GM11168 (cell line): ENCODE data around the gene PDE4B.

Experiments
- in situ Hi-C: fragments of 300-500 bp; cut with MboI; formaldehyde crosslinking; loops from one replicate; pipeline ENCODE4 v1.12.0; 2022; ENCODE audit warnings: low sequenced_read_pairs; ENCODE audit not compliant: unreplicated experiment

Gene PDE4B

GRCh38 chr1:66267201-66267940, 474.7 kb downstream of the PDE4B start:
- in situ Hi-C loops = no loop called here

- in situ Hi-C loops = no loop called here
Measured at GRCh38 chr1:66269222-66269621, 476.5 kb downstream of the PDE4B start.

- in situ Hi-C loops = no loop called here
Measured at GRCh38 chr1:66270119-66270812, 477.6 kb downstream of the PDE4B start.

DNA sequence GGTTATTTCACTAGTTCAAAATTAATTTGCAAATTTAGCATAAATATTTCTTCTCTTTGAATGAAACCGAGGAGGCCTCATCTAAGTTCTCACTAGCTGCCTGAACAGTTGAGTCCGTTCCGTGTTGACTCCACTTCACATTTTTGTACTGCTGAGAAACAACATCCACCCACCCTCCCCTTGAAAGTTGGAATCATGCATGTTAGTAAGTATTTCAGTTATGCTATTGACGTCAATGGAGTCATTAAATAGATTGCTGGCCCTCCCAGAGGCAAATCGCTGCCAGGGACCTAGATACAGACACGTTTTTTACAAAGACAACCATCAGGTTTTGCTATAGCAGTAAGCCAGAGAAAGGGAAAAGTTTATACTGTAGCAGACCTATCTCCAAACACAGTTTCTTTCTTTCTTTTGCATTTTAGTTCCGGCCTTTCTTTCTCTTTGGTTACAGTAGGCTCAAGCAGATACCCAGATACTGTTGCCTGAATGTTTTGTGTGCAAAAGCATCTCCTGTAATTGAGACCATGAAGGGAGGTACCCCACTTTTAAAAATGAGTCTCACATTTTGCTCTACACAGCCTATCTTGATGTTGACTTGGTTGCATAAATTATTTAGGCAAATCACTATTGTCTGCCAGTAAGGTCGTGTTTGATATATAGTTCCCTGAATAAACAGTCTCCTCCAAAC, 478.7 kb downstream of the PDE4B start:
- in situ Hi-C loops = no loop called here

GRCh38 chr1:66271904-66272254, 479.2 kb downstream of the PDE4B start:
- in situ Hi-C loops = no loop called here

DNA sequence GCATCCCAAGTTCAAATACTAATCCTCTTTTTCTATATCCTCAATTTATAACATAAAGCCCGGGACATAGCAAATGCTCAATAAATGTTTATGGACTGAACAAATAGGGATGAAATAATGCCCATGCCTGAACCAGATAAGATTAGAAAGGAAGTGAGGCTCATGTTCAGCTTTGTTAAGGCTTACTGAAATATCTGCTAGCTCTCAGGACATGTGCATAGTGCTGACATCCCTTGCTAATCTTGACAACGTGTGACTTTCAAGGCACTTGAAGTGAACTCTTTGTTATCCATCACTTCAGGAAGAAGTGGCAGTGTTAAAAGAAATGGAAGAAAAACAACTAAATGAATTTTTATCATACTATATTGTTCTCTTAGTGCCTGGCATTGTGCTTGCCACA, 481.0 kb downstream of the PDE4B start:
- in situ Hi-C loops = no loop called here

- in situ Hi-C loops = no loop called here
Measured at GRCh38 chr1:66274634-66275033, 481.9 kb downstream of the PDE4B start.

- in situ Hi-C loops = no loop called here
Measured at GRCh38 chr1:66275083-66275482, 482.4 kb downstream of the PDE4B start.

DNA sequence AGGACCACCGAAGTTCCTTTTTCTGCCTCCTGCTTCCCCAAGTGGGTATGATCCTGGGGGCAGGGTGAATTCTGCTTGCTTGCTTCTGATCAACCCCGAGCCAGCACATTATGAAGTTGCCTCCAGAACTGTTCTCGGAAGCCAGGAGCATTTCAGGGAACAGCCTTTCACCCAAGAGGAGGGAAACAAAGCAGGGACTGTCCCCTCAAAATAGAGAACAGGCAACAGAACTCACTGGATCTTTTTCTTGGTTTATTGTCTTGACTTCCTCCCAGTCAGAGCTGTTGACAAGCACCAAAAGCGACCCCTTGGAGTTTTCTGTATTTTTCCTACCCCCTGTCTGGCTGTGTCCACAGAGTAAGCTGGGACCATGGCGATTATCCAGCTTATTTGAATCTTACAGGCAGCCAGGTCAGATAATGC, 482.9 kb downstream of the PDE4B start:
- in situ Hi-C loops = no loop called here

- in situ Hi-C loops = no loop called here
Measured at GRCh38 chr1:66276218-66276617, 483.5 kb downstream of the PDE4B start.

GRCh38 chr1:66278260-66279021, 485.7 kb downstream of the PDE4B start:
- in situ Hi-C loops = no loop called here

DNA sequence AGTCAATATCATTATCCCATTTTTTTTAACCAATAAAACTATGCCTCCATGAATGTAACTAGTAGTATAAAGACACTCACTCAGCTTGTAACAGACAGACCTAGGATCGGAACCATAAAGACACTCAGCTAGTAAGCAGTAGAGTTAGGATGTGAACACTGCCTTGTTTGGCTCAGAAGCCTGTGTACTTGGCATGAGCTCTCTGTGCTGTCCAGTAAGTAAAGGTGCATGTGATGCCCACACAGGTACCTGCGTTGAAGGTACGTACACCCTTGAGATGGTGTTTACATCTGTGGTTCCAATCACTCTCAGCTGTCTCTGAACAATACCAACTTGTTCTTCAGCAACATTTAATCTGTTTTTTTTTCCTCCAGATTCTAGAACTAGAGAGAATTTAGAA, 489.1 kb downstream of the PDE4B start:
- in situ Hi-C loops = loop anchor here (10.0 kb wide), 1 partner anchor 53 kb away; no protein-coding TSS in a partner anchor

DNA sequence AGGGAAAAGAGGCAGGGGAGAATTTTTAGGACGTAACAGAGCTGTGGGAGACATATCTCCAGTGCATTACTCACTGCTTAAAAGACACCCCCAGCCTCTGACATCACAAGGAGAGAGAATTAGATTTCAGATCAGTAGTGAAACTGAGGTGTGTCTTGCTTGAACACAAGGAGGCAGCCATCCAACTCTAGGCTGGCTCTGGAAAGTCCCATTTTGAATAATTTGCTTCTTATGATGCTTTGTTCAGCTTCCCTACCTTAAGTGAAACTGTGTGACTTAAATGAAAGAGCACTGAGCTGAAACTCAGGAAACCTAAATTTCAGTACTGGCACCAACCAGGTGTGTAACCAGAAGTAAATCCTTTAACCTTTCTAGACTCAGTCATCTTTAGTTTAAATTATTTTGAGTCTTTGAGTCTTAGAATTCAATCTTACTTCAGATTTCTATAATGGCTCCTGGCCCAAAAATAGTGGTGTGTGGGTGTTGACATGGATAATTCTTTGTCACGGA, 489.7 kb downstream of the PDE4B start:
- in situ Hi-C loops = loop anchor here (10.0 kb wide), 1 partner anchor 52 kb away; no protein-coding TSS in a partner anchor

DNA sequence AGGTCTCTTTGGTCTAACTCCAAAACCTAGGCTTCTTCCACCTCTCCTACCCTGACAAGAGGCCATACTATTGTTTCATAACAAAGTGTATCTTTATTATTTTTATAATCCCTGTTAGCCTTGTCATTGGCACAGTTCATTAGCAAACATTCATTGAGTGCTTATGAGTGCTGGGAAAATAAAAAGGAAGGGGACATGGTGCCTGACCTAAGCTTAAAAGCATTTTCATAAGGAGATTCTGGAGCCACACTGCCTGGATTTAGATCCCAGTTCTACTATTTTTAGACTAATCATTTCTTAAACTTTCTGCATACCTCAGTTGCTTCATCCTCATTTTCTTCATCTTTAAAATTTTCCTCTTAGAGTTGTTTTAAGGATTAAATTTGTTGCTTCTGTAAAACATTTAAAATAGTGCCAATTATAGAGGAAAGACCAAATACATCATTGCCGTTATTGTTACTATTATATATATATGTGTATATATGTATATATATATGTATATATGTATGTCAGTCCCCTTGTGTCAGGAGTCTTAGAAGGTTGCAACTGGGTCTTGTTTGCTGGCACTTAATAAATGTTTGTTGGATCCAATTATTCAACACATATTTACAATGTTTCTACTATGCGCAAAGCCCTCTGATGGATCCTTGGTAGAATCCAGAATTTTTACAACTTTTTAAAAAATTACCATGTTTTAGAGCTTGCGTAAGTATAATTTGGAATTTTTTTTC, 490.4 kb downstream of the PDE4B start:
- in situ Hi-C loops = loop anchor here (10.0 kb wide), 1 partner anchor 52 kb away; no protein-coding TSS in a partner anchor

DNA sequence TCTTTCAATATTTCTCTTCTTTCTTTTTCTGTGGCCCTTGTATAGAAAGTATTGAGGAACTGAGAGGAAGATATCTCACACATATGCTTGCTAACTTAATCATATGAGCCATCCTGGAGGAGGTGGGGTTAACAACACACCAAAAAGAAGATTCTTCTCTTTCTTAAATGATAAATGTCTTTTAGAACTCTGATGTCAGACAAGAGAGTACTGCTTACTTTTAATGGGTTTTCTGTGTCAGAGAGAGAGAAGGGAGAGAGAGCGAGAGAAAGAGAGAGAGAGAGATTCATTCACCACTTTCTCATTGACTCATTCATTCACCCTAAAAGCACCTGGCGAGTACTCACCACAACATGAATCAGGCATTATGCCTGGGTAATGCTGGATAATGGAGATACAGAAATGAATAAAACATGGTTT, 490.9 kb downstream of the PDE4B start:
- in situ Hi-C loops = loop anchor here (10.0 kb wide), 1 partner anchor 51 kb away; no protein-coding TSS in a partner anchor

- in situ Hi-C loops = loop anchor here (10.0 kb wide), 1 partner anchor 50 kb away; no protein-coding TSS in a partner anchor
Measured at GRCh38 chr1:66284746-66285145, 492.1 kb downstream of the PDE4B start.

GRCh38 chr1:66285618-66286270, 493.0 kb downstream of the PDE4B start:
- in situ Hi-C loops = loop anchor here (10.0 kb wide), 1 partner anchor 49 kb away; no protein-coding TSS in a partner anchor

GRCh38 chr1:66286307-66286706, 493.6 kb downstream of the PDE4B start:
- in situ Hi-C loops = loop anchor here (10.0 kb wide), 1 partner anchor 48 kb away; no protein-coding TSS in a partner anchor

DNA sequence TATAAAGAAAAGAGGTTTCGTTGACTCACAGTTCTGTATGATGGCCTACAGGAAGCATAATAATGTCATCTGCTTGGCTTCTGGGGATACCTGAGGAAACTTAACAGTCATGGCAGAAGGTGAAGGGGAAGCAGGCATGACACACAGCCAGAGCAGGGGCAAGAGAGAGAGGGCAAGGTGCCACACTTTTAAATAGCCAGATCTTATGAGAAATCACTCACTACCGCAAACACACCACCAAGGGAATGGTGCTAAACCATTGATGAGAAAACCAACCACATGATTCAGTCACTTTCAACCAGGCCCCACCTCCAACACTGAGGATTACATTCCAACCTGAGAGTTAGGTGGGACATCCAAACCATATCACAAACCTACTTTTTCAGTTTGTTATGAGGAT, 495.4 kb downstream of the PDE4B start:
- in situ Hi-C loops = loop anchor here (10.0 kb wide), 1 partner anchor 47 kb away; no protein-coding TSS in a partner anchor
